ENCODE results near the gene KCNJ9.
A peak's percentile ranks its signal among the peaks of the same experiment; 100 is the strongest.

Gene KCNJ9

GRCh38 chr1:160097151-160097910, 16.0 kb downstream of the KCNJ9 start:
- H3K4me3 ChIP-seq (replicated peaks in 1 of 2; ENCODE audit: low read depth in 2 of 2, low read length in 2 of 2), result peak overlapping the region; percentile 66 to 73
- no peak for DNase-seq (ENCODE audit: low read depth in 2 of 2)
- no peak for TF ChIP-seq CTCF (IDR thresholded peaks at IDR 0.05; ENCODE audit: low read depth, low read length)

DNA sequence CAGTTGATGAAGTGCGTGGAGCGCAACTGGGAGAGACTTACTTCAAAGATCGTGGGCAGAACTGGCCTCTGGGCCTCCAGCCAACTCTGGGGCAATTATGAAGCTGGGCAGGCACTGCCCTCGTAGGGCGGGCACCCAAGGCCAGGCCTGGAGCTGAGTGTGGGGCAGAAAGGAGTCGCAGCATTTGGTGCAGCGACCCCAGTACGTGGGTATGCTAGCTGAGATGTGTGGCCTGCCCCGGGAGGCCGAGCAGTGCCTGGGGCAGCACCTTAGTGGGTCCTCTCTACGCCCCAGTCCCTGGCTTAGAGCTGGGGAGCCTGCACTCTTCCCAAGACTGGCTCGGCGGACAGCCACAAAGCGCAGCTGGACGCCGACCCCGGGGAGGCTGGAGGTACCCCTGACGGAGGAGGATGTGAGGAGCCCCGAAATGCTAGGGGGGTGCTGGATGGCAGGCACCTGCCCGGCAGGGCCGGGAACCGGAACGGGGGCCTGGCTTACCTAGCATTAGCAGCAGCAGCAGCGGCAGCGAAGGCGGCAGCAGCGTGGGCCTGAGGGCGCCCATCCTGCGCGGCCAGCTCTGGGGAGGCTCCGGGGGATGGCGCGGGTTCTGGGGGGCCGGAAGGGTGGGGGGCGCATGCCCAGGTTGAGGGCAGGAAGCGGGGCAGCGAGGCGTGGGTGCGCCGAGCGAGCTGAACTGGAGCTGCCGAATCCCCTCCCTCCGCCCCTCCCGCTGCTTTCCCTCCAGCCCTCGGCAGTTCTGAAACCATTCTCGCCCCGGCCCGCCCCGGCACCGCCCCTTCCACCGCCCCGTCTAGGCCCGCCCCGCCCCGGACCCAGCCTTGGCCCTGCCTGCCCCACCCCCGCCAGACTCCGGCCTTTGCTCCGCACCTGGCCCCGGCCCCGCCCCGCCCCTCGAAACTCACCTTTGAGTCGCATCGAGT, 16.8 kb downstream of the KCNJ9 start, which contains the start of gene IGSF8:
Gene IGSF8 (minus strand): TSS at position 709 of the 941 bp plus-strand sequence. CDS start 147 bp downstream, at position 562.
- peak; percentile 75 to 85 for DNase-seq (ENCODE audit: low read depth in 2 of 2)
- TF ChIP-seq CTCF (IDR thresholded peaks at IDR 0.05; ENCODE audit: low read depth, low read length), result no peak
- peak within 1 kb of the TSS; percentile 66 to 73 for H3K4me3 ChIP-seq (replicated peaks in 1 of 2; ENCODE audit: low read depth in 2 of 2, low read length in 2 of 2)

DNA sequence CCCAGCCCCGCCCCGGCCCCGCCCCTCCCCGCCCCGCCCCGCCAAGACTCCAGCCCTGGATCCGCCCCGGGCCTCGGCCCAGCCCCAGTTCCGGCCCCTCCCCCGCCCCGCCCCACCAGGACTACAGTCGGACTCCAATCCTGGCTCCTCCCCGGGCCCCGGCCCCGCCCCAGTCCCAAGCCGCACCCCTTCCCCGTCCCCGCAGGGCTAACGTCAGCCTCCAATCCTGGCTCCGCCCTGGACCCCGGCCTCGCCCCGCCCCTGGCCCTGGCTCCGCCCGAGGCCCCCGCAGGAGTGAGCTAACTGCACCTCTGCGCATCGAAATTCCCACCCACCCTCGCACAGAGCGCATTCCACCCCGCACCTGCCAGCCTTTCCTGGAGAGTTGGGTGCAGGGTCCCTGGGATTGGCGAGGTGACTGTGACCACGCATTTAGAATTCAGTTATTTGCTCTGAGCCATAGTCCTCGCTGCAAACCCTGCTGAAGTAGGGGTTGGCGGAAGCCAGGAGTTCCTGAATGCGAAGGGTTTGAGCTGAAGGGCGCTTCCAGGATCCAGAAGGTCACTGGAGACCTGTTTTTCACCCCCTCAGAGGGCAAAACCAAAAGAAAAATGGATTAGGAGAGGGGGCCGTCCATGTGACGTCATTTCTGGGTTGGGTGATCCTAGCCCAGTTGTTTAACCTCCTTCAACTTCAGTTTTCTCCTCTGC, 17.7 kb downstream of the KCNJ9 start:
- peak; percentile 93 to 96 for DNase-seq (ENCODE audit: low read depth in 2 of 2)
- no peak for TF ChIP-seq CTCF (IDR thresholded peaks at IDR 0.05; ENCODE audit: low read depth, low read length)
- peak overlapping the region; percentile 47 to 73 for H3K4me3 ChIP-seq (replicated peaks in 1 of 2; ENCODE audit: low read depth in 2 of 2, low read length in 2 of 2)

GRCh38 chr1:160099716-160100375, 18.5 kb downstream of the KCNJ9 start:
- DNase-seq (ENCODE audit: low read depth in 2 of 2), result no peak
- no peak overlapping the region for H3K4me3 ChIP-seq (replicated peaks in 1 of 2; ENCODE audit: low read depth in 2 of 2, low read length in 2 of 2)
- TF ChIP-seq CTCF (IDR thresholded peaks at IDR 0.05; ENCODE audit: low read depth, low read length), result no peak

- DNase-seq (ENCODE audit: low read depth in 2 of 2), result peak; percentile 72 to 73
- TF ChIP-seq CTCF (IDR thresholded peaks at IDR 0.05; ENCODE audit: low read depth, low read length), result peak; percentile 93
- H3K4me3 ChIP-seq (replicated peaks in 1 of 2; ENCODE audit: low read depth in 2 of 2, low read length in 2 of 2), result no peak overlapping the region
Observed at GRCh38 chr1:160101037-160101716, 19.8 kb downstream of the KCNJ9 start.
